Measurements from ENCODE around the gene SLC41A3. TPM values are rescaled to one million over a fixed set of nuclear protein-coding genes. Genes with fewer than 3 reads are reported as not detected.

The SLC41A3 gene
- total and polyA plus RNA-seq, 2 of the 8 experiments (the other 6 are each of a cell fraction or from before 2014, with no cell fraction given) = 30.2 to 56.4 TPM

DNA sequence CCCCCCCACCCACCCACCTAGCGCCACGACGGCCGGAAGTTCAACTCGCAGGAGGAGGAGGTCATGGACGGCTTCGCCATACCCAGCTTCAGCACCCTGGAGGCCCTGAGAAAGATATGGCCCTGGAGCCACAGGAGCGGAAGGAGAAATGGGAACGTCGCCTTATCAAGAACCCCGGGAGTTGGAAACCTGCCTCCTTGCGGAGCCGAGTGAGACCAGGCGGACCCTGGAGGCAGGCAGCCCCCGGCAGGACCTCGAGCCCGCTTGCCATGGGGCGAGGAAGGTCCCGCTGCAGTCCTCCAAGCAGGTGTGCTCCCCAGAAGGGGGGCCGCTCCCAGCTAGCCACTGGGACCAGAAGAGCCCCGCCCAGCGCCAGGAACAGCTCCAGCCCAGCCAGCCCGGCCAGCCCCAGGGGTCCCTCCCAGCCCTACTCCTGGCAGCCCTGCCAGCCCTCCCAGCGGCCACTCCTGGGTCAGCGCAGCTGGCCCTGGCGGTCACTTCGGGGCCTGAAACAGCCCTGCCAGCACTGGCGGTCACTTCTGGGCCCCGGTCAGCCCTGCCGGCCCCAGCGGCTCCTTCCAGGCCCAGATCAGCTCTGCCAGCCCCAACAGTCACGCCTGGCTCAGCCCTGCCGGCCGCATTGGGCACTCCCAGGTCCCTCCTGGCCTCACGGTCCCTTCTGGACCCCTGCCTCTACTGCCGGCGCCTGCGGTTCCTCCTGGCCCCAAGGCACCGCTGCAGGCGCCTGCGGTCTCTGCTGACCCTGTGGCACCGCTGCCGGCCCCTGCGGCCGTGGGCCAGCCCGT is 125.2 kb downstream of the SLC41A3 start:
- H3K4me1 ChIP-seq (replicated peaks in 1 of 4; ENCODE audit: control insufficient read depth in 3 of 4, insufficient read depth in 4 of 4, low read length in 3 of 4) = no peaks in the 10 kb centered on the region
- CTCF ChIA-PET (ENCODE audit: partially characterized antibody) = interaction anchor here (1.0 to 1.5 kb wide), 4 partner anchors 13 to 176 kb away, joined by 3 to 5 read pairs (median 3); no protein-coding TSS in a partner anchor
- H4K8ac ChIP-seq (ENCODE audit: extremely low read depth, insufficient read depth, low read length) = no peak overlapping the region
- no peak overlapping the region for H3K56ac ChIP-seq (replicated peaks; ENCODE audit: insufficient read length, low read depth, low read length)
- H3K79me2 ChIP-seq (ENCODE audit: control insufficient read depth in 1 of 2, insufficient read depth in 2 of 2, low read length in 2 of 2) = no peaks in the 10 kb centered on the region
- FAIRE-seq = no peak
- 78% methylated on average over 30 of the region's 46 CpGs; no CpG with 5 or more reads in 1 of the 2 experiments for WGBS, 2 experiments (ENCODE audit: extremely low coverage in 1 of 2, insufficient coverage in 1 of 2, insufficient read length in 1 of 2, insufficient replicate concordance in 2 of 2, low coverage in 1 of 2, low lambda C conversion rate in 2 of 2, missing lambda C conversion rate in 1 of 2)
- no peaks in the 10 kb centered on the region for H3K27me3 ChIP-seq (replicated peaks in 1 of 4; ENCODE audit: control insufficient read depth in 3 of 4, extremely low read depth in 1 of 4, insufficient read depth in 3 of 4, low read length in 3 of 4)
- H3K23ac ChIP-seq (ENCODE audit: insufficient read length) = no peak overlapping the region
- H4K20me1 ChIP-seq (replicated peaks in 1 of 2; ENCODE audit: control insufficient read depth in 1 of 2, insufficient read depth in 2 of 2, low read length in 2 of 2) = no peaks in the 10 kb centered on the region
- H3K4me2 ChIP-seq (ENCODE audit: insufficient read depth in 1 of 2, low read depth in 2 of 2, low read length in 2 of 2) = peak overlapping the region; percentile 29 to 38; a peak in 2 of 4 replicates
- H3K23me2 ChIP-seq (ENCODE audit: low read depth, low read length) = no peaks in the 10 kb centered on the region
- no peak overlapping the region for H3K9ac ChIP-seq (replicated peaks in 1 of 4; ENCODE audit: extremely low read depth in 1 of 4, low read depth in 3 of 4, low read length in 3 of 4)
- no peak overlapping the region for H2BK20ac ChIP-seq (ENCODE audit: low read length)
- no peaks in the 10 kb centered on the region for H3K79me1 ChIP-seq (ENCODE audit: low read depth, low read length)
- no peak overlapping the region for H3K27ac ChIP-seq (ENCODE audit: low read depth, low read length)
- TF ChIP-seq SIN3A (conservative IDR thresholded peaks at IDR 0.05 in 1 of 2, IDR thresholded peaks at IDR 0.05 in 1 of 2; ENCODE audit: low read depth in 1 of 2, low read length in 2 of 2) (no peak), MAFK (IDR thresholded peaks at IDR 0.05; ENCODE audit: low read depth, low read length) (no peak), SIRT6 (IDR thresholded peaks at IDR 0.05; ENCODE audit: low read length) (no peak)
- TF ChIP-seq, protein P1, sequence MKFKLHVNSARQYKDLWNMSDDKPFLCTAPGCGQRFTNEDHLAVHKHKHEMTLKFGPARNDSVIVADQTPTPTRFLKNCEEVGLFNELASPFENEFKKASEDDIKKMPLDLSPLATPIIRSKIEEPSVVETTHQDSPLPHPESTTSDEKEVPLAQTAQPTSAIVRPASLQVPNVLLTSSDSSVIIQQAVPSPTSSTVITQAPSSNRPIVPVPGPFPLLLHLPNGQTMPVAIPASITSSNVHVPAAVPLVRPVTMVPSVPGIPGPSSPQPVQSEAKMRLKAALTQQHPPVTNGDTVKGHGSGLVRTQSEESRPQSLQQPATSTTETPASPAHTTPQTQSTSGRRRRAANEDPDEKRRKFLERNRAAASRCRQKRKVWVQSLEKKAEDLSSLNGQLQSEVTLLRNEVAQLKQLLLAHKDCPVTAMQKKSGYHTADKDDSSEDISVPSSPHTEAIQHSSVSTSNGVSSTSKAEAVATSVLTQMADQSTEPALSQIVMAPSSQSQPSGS (IDR thresholded peaks at IDR 0.05; ENCODE audit: low read length) = no peak
- H3K18ac ChIP-seq (ENCODE audit: extremely low read depth, low read length) = no peak overlapping the region
- H2BK5ac ChIP-seq (ENCODE audit: low read depth, low read length) = no peak overlapping the region
- no peaks in the 10 kb centered on the region for H3K36me3 ChIP-seq (ENCODE audit: control insufficient read depth in 2 of 4, insufficient read depth in 4 of 4, low read length in 3 of 4)
- H4K91ac ChIP-seq (replicated peaks; ENCODE audit: insufficient read length, low read length) = no peak overlapping the region
- no peak overlapping the region; a peak in 1 of 8 replicates for H3K4me3 ChIP-seq (ENCODE audit: extremely low read depth in 1 of 4, insufficient read depth in 2 of 4, low read depth in 3 of 4, low read length in 4 of 4)
- no peak overlapping the region for H2AK5ac ChIP-seq (ENCODE audit: low read depth, low read length)
- H3K9me3 ChIP-seq (ENCODE audit: insufficient read depth in 2 of 2, low read depth in 1 of 2, low read length in 1 of 2) = no peaks in the 10 kb centered on the region
- POLR2A ChIA-PET (ENCODE audit: partially characterized antibody) = no interaction called here
- peak in 1 of 2 experiments; percentile 55 for DNase-seq (ENCODE audit: low read depth in 1 of 2, low spot score in 2 of 2)
- H2BK12ac ChIP-seq (ENCODE audit: low read depth, low read length) = no peak overlapping the region
- H2AFZ ChIP-seq (ENCODE audit: low read length) = peak overlapping the region; percentile 22; the same call in 1 of the 2 replicates
- H3K4ac ChIP-seq (replicated peaks; ENCODE audit: insufficient read length, low read depth, low read length) = no peak overlapping the region
- H2BK120ac ChIP-seq (replicated peaks; ENCODE audit: low read depth, low read length) = no peak overlapping the region
- no peak overlapping the region for H2BK15ac ChIP-seq (ENCODE audit: low read length)
- H4K5ac ChIP-seq (ENCODE audit: insufficient read length, low read depth, low read length) = no peak overlapping the region
- H3K14ac ChIP-seq (ENCODE audit: insufficient read length) = no peak overlapping the region
